Activated naive CD4-positive, alpha-beta T cell treated with anti-CD3 and anti-CD28 coated beads, Interleukin-2, amount 10 ng/mL, durations not matched to agents 7 days and 5 days (primary cell): ENCODE data around the gene AAGAB.

ENCODE experiments used
- CTCF ChIA-PET: fragments of 350-600 bp; sonication (Branson Sonifier 250); formaldehyde crosslinking; loops from one replicate; lab custom pipeline; 2021; ENCODE audit warnings: antibody characterized with exemption; lab: Charles Lee
- DNase-seq: peaks from one replicate; pipeline ENCODE4 v3.0.0-alpha.2; 2020
- H3K27ac Mint-ChIP-seq: one replicate; pipeline ENCODE4 v1.8.0; 2021; ENCODE audit warnings: mild to moderate bottlenecking, moderate library complexity, mixed read lengths
- H3K27me3 Mint-ChIP-seq: one replicate; pipeline ENCODE4 v1.8.0; 2021; ENCODE audit warnings: mild to moderate bottlenecking, mixed read lengths
- H3K36me3 Mint-ChIP-seq: one replicate; pipeline ENCODE4 v1.8.0; 2021; ENCODE audit warnings: mixed read lengths
- H3K4me1 Mint-ChIP-seq: one replicate; pipeline ENCODE4 v1.8.0; 2021; ENCODE audit warnings: mixed read lengths
- H3K4me3 Mint-ChIP-seq: one replicate; pipeline ENCODE4 v1.8.0; 2021; ENCODE audit warnings: mild to moderate bottlenecking, moderate library complexity, mixed read lengths
- H3K9me3 Mint-ChIP-seq: one replicate; pipeline ENCODE4 v1.8.0; 2021; ENCODE audit warnings: mixed read lengths

The AAGAB gene

DNA sequence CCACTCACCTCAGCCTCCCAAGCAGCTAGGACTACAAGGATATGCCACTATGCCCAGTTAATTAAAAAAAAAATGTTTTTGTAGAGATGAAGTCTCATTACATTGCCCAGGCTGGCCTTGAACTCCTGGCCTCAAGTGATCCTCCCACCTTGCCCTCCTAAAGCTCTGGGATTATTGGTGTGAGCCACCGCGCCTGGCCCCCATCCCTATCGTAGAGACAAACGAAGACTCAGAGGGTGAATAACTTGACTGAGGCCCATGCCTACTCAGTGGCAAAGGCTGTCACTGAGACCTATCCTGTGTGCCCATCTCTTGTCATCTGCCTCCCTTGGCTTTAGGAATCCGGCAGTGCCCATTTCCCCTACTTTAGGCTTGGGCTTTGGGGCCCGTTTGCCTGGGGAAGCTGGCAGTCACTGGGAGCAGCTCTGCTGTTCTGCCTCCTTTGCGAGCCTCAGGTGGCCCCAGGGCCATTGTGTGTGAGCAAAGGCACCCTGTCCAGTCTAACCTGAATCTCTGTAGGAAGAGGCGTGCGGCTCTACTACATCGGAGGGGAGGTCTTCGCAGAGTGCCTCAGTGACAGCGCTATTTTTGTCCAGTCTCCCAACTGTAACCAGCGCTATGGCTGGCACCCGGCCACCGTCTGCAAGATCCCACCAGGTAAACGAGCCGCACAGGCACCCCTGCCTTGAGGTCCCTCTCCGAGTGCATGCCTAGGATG is 70.1 kb downstream of the AAGAB start:
- no peak overlapping the region for H3K4me3 Mint-ChIP-seq
- peaks cover 13% of the 10 kb centered on the region for H3K4me1 Mint-ChIP-seq
- no peak overlapping the region for H3K27ac Mint-ChIP-seq
- H3K9me3 Mint-ChIP-seq: no peaks in the 10 kb centered on the region
- no peaks in the 10 kb centered on the region for H3K27me3 Mint-ChIP-seq
- CTCF ChIA-PET: no interaction called here
- no peak for DNase-seq
- H3K36me3 Mint-ChIP-seq: peaks cover 69% of the 10 kb centered on the region

DNA sequence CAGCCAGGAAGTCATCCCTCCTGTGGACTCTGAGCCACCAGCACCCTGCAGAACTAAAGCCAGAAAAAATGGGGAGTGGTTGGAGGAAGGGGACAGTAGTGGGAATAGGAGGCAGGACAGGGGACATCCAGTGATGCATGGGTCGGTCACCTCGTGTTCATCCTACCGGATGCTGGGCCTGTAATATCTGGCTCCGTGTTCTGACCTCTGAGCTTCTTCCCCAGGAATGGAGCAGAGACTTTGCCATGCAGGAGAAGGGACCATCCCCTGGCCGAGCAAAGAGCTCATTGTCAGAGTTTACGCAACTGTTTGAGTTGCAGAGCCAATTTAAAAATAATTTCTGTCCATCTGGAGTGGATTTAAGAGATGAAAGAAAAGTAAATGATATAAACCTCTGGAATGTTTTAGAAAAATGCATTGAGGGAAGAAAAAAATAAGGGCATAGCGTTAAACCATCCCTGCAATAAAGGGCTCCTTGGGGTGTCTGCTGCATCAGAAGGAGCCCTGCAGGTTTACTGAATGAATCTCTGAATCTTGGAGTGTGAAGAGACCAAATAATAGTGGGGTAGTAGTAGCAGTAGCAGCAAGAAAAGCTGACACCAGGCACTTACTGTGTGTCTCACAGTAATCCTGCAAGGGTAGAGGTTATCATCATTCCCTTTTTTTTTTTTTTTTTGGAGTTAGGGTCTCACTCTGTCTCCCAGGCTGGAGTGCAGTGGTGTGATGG is 70.9 kb downstream of the AAGAB start:
- H3K27me3 Mint-ChIP-seq: no peaks in the 10 kb centered on the region
- peak overlapping the region; percentile 24 for H3K27ac Mint-ChIP-seq
- peaks cover 13% of the 10 kb centered on the region for H3K4me1 Mint-ChIP-seq
- DNase-seq: no peak
- H3K36me3 Mint-ChIP-seq: peaks cover 69% of the 10 kb centered on the region
- CTCF ChIA-PET: no interaction called here
- no peak overlapping the region for H3K4me3 Mint-ChIP-seq
- H3K9me3 Mint-ChIP-seq: no peaks in the 10 kb centered on the region

DNA sequence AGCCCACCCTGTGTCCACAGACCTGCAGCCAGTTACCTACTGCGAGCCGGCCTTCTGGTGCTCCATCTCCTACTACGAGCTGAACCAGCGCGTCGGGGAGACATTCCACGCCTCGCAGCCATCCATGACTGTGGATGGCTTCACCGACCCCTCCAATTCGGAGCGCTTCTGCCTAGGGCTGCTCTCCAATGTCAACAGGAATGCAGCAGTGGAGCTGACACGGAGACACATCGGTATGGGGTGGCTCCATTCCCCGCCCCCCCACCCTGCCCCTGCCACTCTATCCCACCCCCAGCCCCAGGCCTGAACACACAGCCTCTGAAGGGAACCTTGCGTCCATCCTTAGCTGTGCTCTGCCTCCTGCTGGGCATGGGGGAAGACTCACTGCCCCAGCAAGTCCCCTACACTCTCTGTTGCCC is 73.2 kb downstream of the AAGAB start:
- Mint-ChIP-seq H3K27ac (peak overlapping the region; percentile 24), H3K4me3 (no peak overlapping the region), H3K9me3 (no peaks in the 10 kb centered on the region), H3K27me3 (no peaks in the 10 kb centered on the region), H3K36me3 (peaks cover 63% of the 10 kb centered on the region), H3K4me1 (peaks cover 26% of the 10 kb centered on the region)
- CTCF ChIA-PET: interaction anchor here (1.2 kb wide), 1 partner anchor 80 kb away, joined by 3 read pairs; no protein-coding TSS in a partner anchor
- DNase-seq: no peak

DNA sequence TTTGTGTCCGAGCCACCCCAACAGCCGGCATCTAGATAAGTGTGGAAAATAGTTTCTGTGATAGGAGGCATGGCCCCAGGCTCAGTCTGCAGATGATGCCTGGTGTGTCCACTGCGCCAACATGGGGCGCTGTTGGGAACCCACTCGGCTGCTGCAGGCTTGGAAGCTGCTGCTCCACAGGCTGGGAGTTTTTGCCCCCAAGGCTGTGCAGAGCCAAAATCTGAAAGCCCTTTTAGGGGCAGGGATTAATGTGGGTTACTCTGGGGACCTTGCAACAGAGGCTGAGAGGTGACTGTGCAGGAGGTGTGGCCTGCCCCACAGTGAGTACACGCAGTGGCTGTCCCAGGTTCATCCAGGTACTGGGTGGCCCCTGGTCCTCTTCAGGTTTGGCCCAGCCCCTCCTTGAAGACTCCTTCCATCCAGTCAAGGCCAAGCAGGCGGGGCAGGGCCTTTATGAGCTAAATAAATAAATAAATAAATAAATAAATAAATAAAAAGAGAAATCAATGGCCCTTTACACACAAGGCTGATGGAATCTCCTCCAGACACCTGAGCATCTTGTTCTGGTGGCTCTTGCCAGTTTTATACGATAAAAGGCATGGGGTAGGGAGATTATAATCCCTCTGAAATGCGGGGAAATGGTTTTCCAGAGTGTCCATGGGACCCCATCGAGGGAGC is 73.8 kb downstream of the AAGAB start:
- Mint-ChIP-seq H3K27me3 (no peaks in the 10 kb centered on the region), H3K27ac (peak overlapping the region; percentile 37), H3K4me1 (peaks cover 31% of the 10 kb centered on the region), H3K36me3 (peaks cover 63% of the 10 kb centered on the region), H3K9me3 (no peaks in the 10 kb centered on the region), H3K4me3 (no peak overlapping the region)
- no peak for DNase-seq
- CTCF ChIA-PET: interaction anchor here (1.2 kb wide), 1 partner anchor 79 kb away, joined by 3 read pairs; no protein-coding TSS in a partner anchor

DNA sequence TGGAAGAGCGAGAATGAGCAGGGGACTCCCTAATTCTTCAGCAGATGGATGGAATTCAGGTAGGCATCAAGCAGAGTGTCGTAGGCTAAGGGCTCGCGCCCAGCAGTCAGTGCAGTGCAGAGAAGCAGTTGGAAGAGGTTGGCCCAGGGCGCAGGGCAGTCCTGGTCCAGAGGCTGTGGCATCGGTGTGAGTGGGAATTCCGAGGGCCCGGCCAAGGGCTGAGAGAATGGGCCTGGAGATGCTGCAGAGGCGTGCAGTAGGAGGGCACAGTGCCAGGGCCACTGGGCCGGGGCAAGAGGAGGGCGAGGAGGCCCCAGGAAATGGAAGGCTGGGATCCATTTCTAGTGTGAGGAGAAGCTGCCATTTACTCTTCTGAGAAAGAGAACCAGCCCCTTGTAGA is 74.4 kb downstream of the AAGAB start:
- no peak for DNase-seq
- peak overlapping the region; percentile 37 for H3K27ac Mint-ChIP-seq
- no peak overlapping the region for H3K4me3 Mint-ChIP-seq
- H3K36me3 Mint-ChIP-seq: peaks cover 63% of the 10 kb centered on the region
- H3K4me1 Mint-ChIP-seq: peaks cover 31% of the 10 kb centered on the region
- CTCF ChIA-PET: no interaction called here
- H3K9me3 Mint-ChIP-seq: no peaks in the 10 kb centered on the region
- no peaks in the 10 kb centered on the region for H3K27me3 Mint-ChIP-seq

DNA sequence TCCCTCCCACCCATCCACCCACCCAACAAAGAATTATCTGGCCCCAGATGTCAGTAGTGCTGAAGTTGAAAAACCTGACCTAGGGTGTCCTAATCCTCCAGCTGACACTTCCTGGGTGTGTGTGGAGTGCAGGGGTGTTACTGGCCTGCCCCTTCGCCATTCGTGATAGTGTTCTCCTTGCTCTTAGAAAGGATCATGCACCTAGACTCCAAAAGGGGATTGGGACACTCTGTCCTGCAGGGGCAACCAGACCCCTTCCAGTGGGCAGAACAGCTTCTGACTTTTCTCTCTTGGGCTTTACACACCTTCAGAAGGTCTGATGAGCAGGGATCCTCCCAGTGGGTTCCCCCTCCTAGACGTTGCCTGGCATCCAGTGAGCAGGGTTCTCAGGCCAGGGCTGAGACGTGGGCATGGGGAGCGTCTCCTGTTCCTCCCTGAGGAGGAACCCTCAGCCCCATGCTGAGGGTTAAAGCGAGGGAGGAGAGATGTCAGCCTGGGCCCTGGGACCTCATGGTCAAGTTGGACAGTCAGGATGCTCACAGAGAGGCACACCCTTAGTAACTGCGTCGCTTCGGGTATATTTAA is 75.0 kb downstream of the AAGAB start:
- no peak for DNase-seq
- CTCF ChIA-PET: interaction anchor here (1.3 kb wide), 1 partner anchor 18 kb away, joined by 3 read pairs; no protein-coding TSS in a partner anchor
- H3K36me3 Mint-ChIP-seq: peaks cover 61% of the 10 kb centered on the region
- H3K4me1 Mint-ChIP-seq: peaks cover 35% of the 10 kb centered on the region
- H3K27me3 Mint-ChIP-seq: no peaks in the 10 kb centered on the region
- no peak overlapping the region for H3K4me3 Mint-ChIP-seq
- H3K27ac Mint-ChIP-seq: peak overlapping the region; percentile 43
- no peaks in the 10 kb centered on the region for H3K9me3 Mint-ChIP-seq

DNA sequence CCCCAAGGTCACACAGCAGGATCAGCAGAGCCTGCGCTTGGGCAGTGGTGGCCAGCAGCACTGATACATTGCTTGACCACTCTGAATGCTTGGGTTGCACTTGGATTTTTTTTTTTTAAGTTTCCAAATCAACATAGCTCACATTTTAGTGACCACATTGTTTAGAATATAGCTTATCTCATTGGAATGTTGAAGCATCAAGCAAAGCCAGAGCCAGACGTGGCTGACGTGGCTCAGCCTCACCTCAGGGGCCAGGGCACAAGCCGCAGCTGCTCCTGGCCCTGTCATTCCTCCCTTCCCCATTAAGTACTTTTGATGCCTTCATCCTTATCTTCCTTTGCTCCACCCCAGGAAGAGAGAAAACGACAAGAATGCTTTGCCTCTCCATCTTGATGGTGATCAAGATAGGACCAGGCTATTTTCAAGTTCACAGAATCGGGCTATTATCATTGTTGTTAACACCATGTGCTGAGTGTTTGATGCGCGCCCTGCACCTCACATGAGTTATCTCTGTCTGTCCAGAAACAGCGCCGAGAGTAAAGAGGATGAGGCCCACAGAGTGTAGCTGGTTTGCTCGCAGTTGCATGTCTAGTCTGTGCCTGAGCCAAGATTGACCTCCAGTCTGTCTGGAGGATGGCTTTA is 75.8 kb downstream of the AAGAB start:
- Mint-ChIP-seq H3K27me3 (no peaks in the 10 kb centered on the region), H3K4me1 (peaks cover 43% of the 10 kb centered on the region), H3K27ac (no peak overlapping the region), H3K36me3 (peaks cover 68% of the 10 kb centered on the region), H3K4me3 (no peak overlapping the region), H3K9me3 (no peaks in the 10 kb centered on the region)
- DNase-seq: no peak
- CTCF ChIA-PET: interaction anchor here (1.3 kb wide), 1 partner anchor 17 kb away, joined by 3 read pairs; no protein-coding TSS in a partner anchor

DNA sequence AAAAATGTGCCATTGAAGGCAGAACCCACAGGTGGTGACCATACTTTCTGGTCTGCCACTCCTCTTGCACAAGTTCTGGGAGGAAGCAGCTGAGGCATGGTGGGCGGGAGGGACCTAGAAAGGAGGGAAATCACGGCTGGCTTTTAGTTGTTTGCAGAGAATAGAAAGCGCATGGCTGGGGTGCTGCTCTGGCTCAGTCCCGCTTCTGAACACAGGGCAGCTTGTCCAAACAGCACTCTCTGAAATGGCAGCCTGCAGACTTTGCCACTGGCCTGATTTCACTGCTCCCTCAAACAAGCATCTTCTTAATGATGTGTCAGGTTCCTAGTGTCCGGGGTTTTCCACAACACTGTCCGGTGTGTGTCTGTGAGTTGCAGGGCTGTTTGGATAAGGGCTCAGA is 76.7 kb downstream of the AAGAB start:
- no peak for DNase-seq
- Mint-ChIP-seq H3K27ac (no peak overlapping the region), H3K27me3 (no peaks in the 10 kb centered on the region), H3K4me3 (no peak overlapping the region), H3K4me1 (peaks cover 51% of the 10 kb centered on the region), H3K9me3 (no peaks in the 10 kb centered on the region), H3K36me3 (peaks cover 72% of the 10 kb centered on the region)
- CTCF ChIA-PET: no interaction called here

DNA sequence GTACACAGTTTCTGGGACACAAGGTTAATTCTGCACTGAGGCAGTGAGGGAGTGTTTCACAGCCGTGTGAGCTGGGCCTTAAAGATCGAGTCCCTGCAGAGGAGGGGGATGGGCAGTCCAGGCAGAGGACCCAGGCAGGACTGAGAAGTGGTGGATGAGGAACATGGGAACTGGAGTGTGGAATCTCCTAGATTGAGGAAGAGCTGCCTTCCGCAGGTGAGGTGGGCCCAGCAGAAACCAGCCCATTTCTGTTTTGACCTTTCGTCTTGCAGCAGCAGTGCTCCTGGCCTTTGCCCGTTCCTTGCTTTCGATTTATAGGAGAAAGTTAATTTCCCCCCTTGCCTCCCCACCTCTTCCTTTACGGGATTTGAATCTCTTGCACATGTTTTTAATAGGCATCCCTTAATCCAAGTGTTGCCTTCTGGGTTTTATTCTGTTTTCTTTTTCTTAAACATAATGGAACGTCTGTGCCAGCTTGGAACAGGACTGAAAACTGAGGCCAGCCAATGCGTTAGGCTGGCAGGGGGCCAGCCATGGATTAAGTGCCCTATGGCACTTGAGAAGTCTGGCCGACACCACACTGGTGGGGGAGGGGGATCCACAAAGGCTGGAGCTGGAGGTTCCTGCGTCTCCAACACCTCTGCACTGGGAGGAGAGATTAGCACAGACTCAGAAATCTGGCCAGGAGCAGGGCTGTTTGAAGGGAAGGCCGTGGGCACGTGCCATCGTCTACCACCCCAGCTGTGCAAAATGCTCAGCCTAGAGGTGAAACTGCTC is 78.1 kb downstream of the AAGAB start:
- H3K4me1 Mint-ChIP-seq: peaks cover 56% of the 10 kb centered on the region
- DNase-seq: no peak
- no peaks in the 10 kb centered on the region for H3K9me3 Mint-ChIP-seq
- CTCF ChIA-PET: no interaction called here
- peak overlapping the region; percentile 71 for H3K27ac Mint-ChIP-seq
- H3K27me3 Mint-ChIP-seq: no peaks in the 10 kb centered on the region
- H3K36me3 Mint-ChIP-seq: peaks cover 73% of the 10 kb centered on the region
- no peak overlapping the region for H3K4me3 Mint-ChIP-seq

DNA sequence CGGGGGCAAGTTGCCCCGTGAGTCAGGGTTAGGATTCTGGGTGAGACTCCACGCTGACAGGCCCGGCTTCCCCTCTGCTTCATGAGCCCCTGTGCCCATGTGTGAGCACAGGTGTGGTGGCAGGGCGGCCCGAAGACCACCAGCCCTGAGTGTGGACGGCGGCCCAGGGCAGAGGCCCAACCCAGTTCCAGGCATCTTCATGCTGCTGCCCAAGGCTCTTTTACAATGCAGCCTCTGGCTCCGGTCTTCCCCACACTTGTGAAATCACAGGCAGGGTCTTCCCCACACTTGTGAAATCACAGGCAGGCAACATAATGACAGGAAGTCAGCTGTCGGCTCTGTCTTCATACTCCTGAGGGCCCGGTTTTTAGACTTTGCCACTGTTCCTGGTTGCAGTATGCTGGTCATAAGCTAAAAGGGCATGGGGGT is 78.8 kb downstream of the AAGAB start:
- CTCF ChIA-PET: no interaction called here
- Mint-ChIP-seq H3K36me3 (peaks cover 79% of the 10 kb centered on the region), H3K9me3 (no peaks in the 10 kb centered on the region), H3K27ac (peak overlapping the region; percentile 71), H3K4me3 (no peak overlapping the region), H3K27me3 (no peaks in the 10 kb centered on the region), H3K4me1 (peaks cover 56% of the 10 kb centered on the region)
- no peak for DNase-seq

DNA sequence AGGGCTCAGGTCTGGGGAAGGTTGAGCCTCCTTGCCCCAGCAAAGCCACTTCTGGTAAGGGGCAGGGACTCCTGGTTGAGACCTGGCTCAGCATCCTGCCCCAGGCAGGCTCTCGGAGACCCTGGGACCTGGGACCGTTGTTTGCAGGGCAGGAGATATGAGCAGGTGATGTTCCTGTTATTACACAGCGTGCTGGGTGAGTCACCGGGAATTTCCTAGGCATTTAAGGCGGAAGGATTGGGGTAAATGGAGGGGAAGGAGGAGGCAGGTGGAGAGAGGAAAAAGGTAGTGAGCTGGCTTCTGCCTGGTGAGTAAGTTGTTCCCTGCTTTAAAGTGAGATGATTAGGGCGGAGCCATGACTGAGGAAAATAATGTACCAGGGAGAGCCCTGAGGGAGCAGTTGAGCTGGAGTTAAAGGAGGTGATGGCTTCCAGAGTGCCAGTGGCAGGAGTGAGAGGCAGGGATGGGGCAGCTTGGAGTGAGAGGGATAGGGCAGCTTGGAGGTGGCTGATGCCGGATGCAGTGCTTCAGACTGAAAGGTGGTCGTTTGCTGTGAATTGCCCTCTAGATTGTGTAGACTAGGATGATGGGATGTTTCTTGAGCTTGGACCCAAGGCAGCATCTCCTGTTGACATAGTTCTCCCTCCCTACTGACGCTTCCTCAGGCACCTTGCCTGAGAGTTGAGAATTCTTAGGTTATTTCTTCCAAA is 79.4 kb downstream of the AAGAB start:
- peaks cover 84% of the 10 kb centered on the region for H3K36me3 Mint-ChIP-seq
- H3K4me1 Mint-ChIP-seq: peaks cover 56% of the 10 kb centered on the region
- H3K9me3 Mint-ChIP-seq: no peaks in the 10 kb centered on the region
- no peak overlapping the region for H3K4me3 Mint-ChIP-seq
- CTCF ChIA-PET: interaction anchor here (1.3 kb wide), 1 partner anchor 126 kb away, joined by 3 read pairs; no protein-coding TSS in a partner anchor
- DNase-seq: no peak
- H3K27ac Mint-ChIP-seq: peak overlapping the region; percentile 16
- no peaks in the 10 kb centered on the region for H3K27me3 Mint-ChIP-seq

DNA sequence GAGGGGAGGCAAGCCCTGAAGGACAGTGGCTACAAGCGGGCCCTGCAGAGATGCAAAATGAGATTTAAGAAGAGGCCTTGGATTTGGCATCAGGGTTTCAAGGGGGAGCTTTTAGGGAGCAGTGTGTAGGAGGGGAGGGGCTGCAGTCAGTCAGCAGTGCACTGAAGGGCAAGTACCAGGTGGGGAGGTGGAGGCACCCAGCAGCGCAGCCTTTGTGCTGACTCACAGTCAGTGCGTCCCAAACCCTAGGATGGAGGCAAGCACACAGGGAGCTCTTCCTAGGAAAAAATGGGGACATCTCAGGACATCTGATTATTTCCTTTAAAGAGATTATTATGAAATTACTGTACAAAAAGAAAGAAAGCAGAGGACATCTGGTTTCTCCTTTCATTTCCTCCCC is 80.0 kb downstream of the AAGAB start:
- H3K27me3 Mint-ChIP-seq: no peaks in the 10 kb centered on the region
- peak overlapping the region; percentile 51 for H3K27ac Mint-ChIP-seq
- CTCF ChIA-PET: interaction anchor here (1.3 kb wide), 1 partner anchor 126 kb away, joined by 3 read pairs; no protein-coding TSS in a partner anchor
- no peak for DNase-seq
- H3K4me3 Mint-ChIP-seq: no peak overlapping the region
- peaks cover 51% of the 10 kb centered on the region for H3K4me1 Mint-ChIP-seq
- no peaks in the 10 kb centered on the region for H3K9me3 Mint-ChIP-seq
- peaks cover 83% of the 10 kb centered on the region for H3K36me3 Mint-ChIP-seq
